GM12891 (cell line): ENCODE measurements around the gene PALD1.

Source experiments
- PAX5 ChIP-seq: IDR thresholded peaks from 2 replicates; pipeline ENCODE4 v1.6.1; 2011; ENCODE audit warnings: low read length, moderate library complexity, mild to moderate bottlenecking; ENCODE audit not compliant: insufficient read depth, severe bottlenecking
- POLR2A ChIP-seq: IDR thresholded peaks from 2 replicates; pipeline ENCODE4 v1.6.1; 2011; ENCODE audit warnings: low read depth, low read length, control low read depth
- POLR2AphosphoS5 ChIP-seq: IDR thresholded peaks from 2 replicates; pipeline ENCODE4 v1.6.1; 2011; ENCODE audit warnings: low read depth, low read length, control low read depth
- SPI1 ChIP-seq: IDR thresholded peaks from 2 replicates; pipeline ENCODE4 v1.6.1; 2011; ENCODE audit warnings: low read depth, low read length, control low read depth

DNA sequence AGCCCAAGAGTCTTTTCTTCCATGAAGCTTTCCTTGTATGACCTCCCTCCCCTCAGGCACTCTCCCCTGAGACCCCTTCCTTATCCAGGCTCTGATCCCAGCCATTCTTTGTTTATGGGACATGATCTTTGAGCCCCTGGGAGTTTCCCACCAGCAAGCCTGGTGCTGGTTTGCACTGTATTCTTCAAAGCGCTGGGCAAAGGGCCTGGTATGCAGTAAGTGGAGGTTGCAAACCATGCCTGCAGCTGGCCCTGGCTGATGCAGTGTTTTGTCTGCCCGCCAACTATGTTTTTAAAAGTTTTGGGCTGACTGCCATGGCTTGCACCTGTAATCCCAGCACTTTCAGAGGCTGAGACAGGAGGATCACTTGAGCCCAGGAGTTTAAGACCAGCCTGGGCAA, 30.3 kb upstream of the PALD1 start:
- TF ChIP-seq POLR2A (no peak), POLR2AphosphoS5 (no peak), PAX5 (no peak), SPI1 (no peak)
